ENCODE measurements around the gene CCDC93.

The CCDC93 gene

GRCh38 chr2:118013724-118014491 is at the start of gene CCDC93:
TSS of gene CCDC93 (minus strand) at chr2:118014070. CDS start at chr2:118013995, 75 bp downstream.
- peak; percentile 81 for DNase-seq

- DNase-seq = no peak
Measured at GRCh38 chr2:118062669-118063068, 48.8 kb upstream of the CCDC93 start.

- DNase-seq = no peak
Measured at GRCh38 chr2:118062048-118062447, 48.2 kb upstream of the CCDC93 start.

GRCh38 chr2:118061135-118061955 is 47.5 kb upstream of the CCDC93 start:
- DNase-seq = no peak

GRCh38 chr2:118059919-118060478 is 46.1 kb upstream of the CCDC93 start:
- no peak for DNase-seq

GRCh38 chr2:118058951-118059350 is 45.1 kb upstream of the CCDC93 start:
- DNase-seq = no peak

GRCh38 chr2:118056801-118057200 is 42.9 kb upstream of the CCDC93 start:
- DNase-seq = no peak

GRCh38 chr2:118056165-118056534 is 42.3 kb upstream of the CCDC93 start:
- DNase-seq = no peak

- DNase-seq = no peak
Measured at GRCh38 chr2:118055512-118056164, 41.8 kb upstream of the CCDC93 start.

- DNase-seq = no peak
Measured at GRCh38 chr2:118054213-118055008, 40.5 kb upstream of the CCDC93 start.

- no peak for DNase-seq
Measured at GRCh38 chr2:118053681-118054080, 39.8 kb upstream of the CCDC93 start.

GRCh38 chr2:118052474-118052873 is 38.6 kb upstream of the CCDC93 start:
- no peak for DNase-seq

- DNase-seq = no peak
Measured at GRCh38 chr2:118051826-118052358, 38.0 kb upstream of the CCDC93 start.

GRCh38 chr2:118050974-118051373 is 37.1 kb upstream of the CCDC93 start:
- DNase-seq = no peak

GRCh38 chr2:118050386-118050785 is 36.5 kb upstream of the CCDC93 start:
- DNase-seq = no peak

GRCh38 chr2:118049816-118050140 is 35.9 kb upstream of the CCDC93 start:
- no peak for DNase-seq

- DNase-seq = no peak
Measured at GRCh38 chr2:118049140-118049815, 35.4 kb upstream of the CCDC93 start.

GRCh38 chr2:118048401-118048800 is 34.5 kb upstream of the CCDC93 start:
- DNase-seq = no peak

GRCh38 chr2:118047380-118047826 is 33.5 kb upstream of the CCDC93 start:
- DNase-seq = no peak

GRCh38 chr2:118046634-118047210 is 32.9 kb upstream of the CCDC93 start:
- DNase-seq = no peak

- DNase-seq = no peak
Measured at GRCh38 chr2:118045286-118045685, 31.4 kb upstream of the CCDC93 start.

All from activated CD4-positive, alpha-beta T cell treated with anti-CD3 and anti-CD28 coated beads, Interleukin-2, amount 50 U/mL, for 1 hour (primary cell).